HepG2 (cell line): ENCODE data around the gene HLA-DMB. TPM values are rescaled to one million over a fixed set of nuclear protein-coding genes. Genes with fewer than 3 reads are reported as not detected.

Experiments
- BRCA1 ChIP-seq: sonication (generic); formaldehyde crosslinking; IDR thresholded peaks from 2 replicates; pipeline ENCODE4 v1.4.0; 2020; ENCODE audit warnings: missing genetic modification reagents
- CENPT ChIP-seq: sonication (generic); formaldehyde crosslinking; IDR thresholded peaks from 2 replicates; pipeline ENCODE4 v1.8.0; 2022; ENCODE audit warnings: low read depth, mild to moderate bottlenecking, moderate library complexity, missing genetic modification reagents
- FOXJ3 ChIP-seq: sonication (generic); formaldehyde crosslinking; IDR thresholded peaks from 2 replicates; pipeline ENCODE4 v1.4.0; 2020; ENCODE audit warnings: missing genetic modification reagents, mild to moderate bottlenecking, borderline replicate concordance
- MEIS1 ChIP-seq: sonication (generic); formaldehyde crosslinking; IDR thresholded peaks from 2 replicates; pipeline ENCODE4 v1.9.0; 2021; ENCODE audit warnings: mild to moderate bottlenecking, missing genetic modification reagents, moderate library complexity, borderline replicate concordance
- NPAS2 ChIP-seq: sonication (generic); formaldehyde crosslinking; IDR thresholded peaks from 2 replicates; pipeline ENCODE4 v1.8.0; 2022; ENCODE audit warnings: mild to moderate bottlenecking, missing genetic modification reagents, borderline replicate concordance
- NR3C1 ChIP-seq: sonication (generic); formaldehyde crosslinking; IDR thresholded peaks from 2 replicates; pipeline ENCODE4 v1.4.0; 2020; ENCODE audit warnings: missing genetic modification reagents
- SRSF4 ChIP-seq: fragments of 200-400 bp; formaldehyde crosslinking; IDR thresholded peaks from one replicate; pipeline ENCODE4 v1.6.1; 2018; ENCODE audit warnings: mild to moderate bottlenecking, low read depth, low read length, moderate library complexity; ENCODE audit not compliant: poor library complexity, severe bottlenecking
- STAT5B ChIP-seq: sonication (generic); formaldehyde crosslinking; IDR thresholded peaks from 2 replicates; pipeline ENCODE4 v1.4.0; 2020; ENCODE audit warnings: missing genetic modification reagents
- ZBTB43 ChIP-seq: sonication (generic); formaldehyde crosslinking; conservative IDR thresholded peaks from 2 replicates; pipeline ENCODE4 v1.4.0; 2020; ENCODE audit warnings: missing genetic modification reagents
- ZNF142 ChIP-seq: sonication (generic); formaldehyde crosslinking; IDR thresholded peaks from 2 replicates; pipeline ENCODE4 v1.4.0; 2020; ENCODE audit warnings: missing genetic modification reagents
- ZNF260 ChIP-seq: sonication (generic); formaldehyde crosslinking; IDR thresholded peaks from 2 replicates; pipeline ENCODE4 v1.4.0; 2020; ENCODE audit warnings: missing genetic modification reagents, low read depth, mild to moderate bottlenecking, borderline replicate concordance
- ZNF569 ChIP-seq: sonication (generic); formaldehyde crosslinking; IDR thresholded peaks from 2 replicates; pipeline ENCODE4 v1.5.0; 2020; ENCODE audit warnings: mild to moderate bottlenecking, missing genetic modification reagents, moderate library complexity, borderline replicate concordance
- ZNF580 ChIP-seq: IDR thresholded peaks from 2 replicates; pipeline ENCODE4 v1.6.1; 2016; ENCODE audit warnings: low read depth, borderline replicate concordance
- ZNF75D ChIP-seq: sonication (generic); formaldehyde crosslinking; IDR thresholded peaks from 2 replicates; pipeline ENCODE4 v1.8.1; 2023; ENCODE audit warnings: missing genetic modification reagents, mild to moderate bottlenecking, borderline replicate concordance
- ZNF792 ChIP-seq: IDR thresholded peaks from 2 replicates; pipeline ENCODE4 v1.6.1; 2016
- polyA plus RNA-seq, 8 experiments: library from polyadenylated mRNA; depleted of rRNA in 3 of 8; stranded (reverse) in 7 of 8; unstranded in 1 of 8; fragments of >200 nt; fragmentation: Illumina TruSeq in 4 of 8; extraction: Trizol in 4 of 8; gene quantifications; 2 replicates each; pipeline versions ENCODE4 v1.2.1 to v1.2.3, GENCODE V29; 2011 to 2016; ENCODE audit warnings: low read depth in 4 of 8, missing spikeins in 1 of 8, mixed read lengths in 1 of 8; ENCODE audit not compliant: insufficient read depth in 1 of 8
- total RNA-seq, 5 experiments: library from RNA; depleted of rRNA; stranded (reverse); fragments of >200 nt; fragmentation: Illumina TruSeq; extraction: Trizol; gene quantifications; 2 replicates each; pipeline ENCODE4 v1.2.3, GENCODE V29; 2016; ENCODE audit warnings: low read depth in 1 of 5
- TF ChIP-seq, protein P1 (sequence below): sonication (generic); formaldehyde crosslinking; conservative IDR thresholded peaks from 2 replicates; pipeline ENCODE4 v1.5.0; 2020; ENCODE audit warnings: missing genetic modification reagents
- TF ChIP-seq, protein P2 (sequence below): sonication (generic); formaldehyde crosslinking; IDR thresholded peaks from 2 replicates; pipeline ENCODE4 v1.5.0; 2020; ENCODE audit warnings: mild to moderate bottlenecking, missing genetic modification reagents, moderate library complexity

Gene HLA-DMB
- total and polyA plus RNA-seq, 2 of the 13 experiments (the other 11 are each of a cell fraction or from before 2014, with no cell fraction given): not detected

- TF ChIP-seq ZNF142 (CRISPR knock-in tag) (no peak), MEIS1 (CRISPR knock-in tag) (peak; percentile 59; the same call in 1 of the 2 replicates), ZNF260 (CRISPR knock-in tag) (peak; percentile 53; the same call in 1 of the 2 replicates), ZNF569 (CRISPR knock-in tag) (no peak), ZBTB43 (CRISPR knock-in tag) (no peak), STAT5B (CRISPR knock-in tag) (no peak), ZNF792 (0 out of 2 replicates have a peak, but pooled peaks have one; percentile 41), NR3C1 (no peak), FOXJ3 (CRISPR knock-in tag) (0 out of 2 replicates have a peak, but pooled peaks have one; percentile 46), ZNF75D (CRISPR knock-in tag) (no peak), NPAS2 (CRISPR knock-in tag) (peak; percentile 10; the same call in 1 of the 2 replicates), BRCA1 (CRISPR knock-in tag) (no peak; the same call in 1 of the 2 replicates), ZNF580 (CRISPR knock-in tag) (peak; percentile 59), SRSF4 (no peak), CENPT (CRISPR knock-in tag) (no peak)
- TF ChIP-seq, protein P1, sequence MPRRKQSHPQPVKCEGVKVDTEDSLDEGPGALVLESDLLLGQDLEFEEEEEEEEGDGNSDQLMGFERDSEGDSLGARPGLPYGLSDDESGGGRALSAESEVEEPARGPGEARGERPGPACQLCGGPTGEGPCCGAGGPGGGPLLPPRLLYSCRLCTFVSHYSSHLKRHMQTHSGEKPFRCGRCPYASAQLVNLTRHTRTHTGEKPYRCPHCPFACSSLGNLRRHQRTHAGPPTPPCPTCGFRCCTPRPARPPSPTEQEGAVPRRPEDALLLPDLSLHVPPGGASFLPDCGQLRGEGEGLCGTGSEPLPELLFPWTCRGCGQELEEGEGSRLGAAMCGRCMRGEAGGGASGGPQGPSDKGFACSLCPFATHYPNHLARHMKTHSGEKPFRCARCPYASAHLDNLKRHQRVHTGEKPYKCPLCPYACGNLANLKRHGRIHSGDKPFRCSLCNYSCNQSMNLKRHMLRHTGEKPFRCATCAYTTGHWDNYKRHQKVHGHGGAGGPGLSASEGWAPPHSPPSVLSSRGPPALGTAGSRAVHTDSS (CRISPR knock-in tag): 0 out of 2 replicates have a peak, but pooled peaks have one; percentile 37
- TF ChIP-seq, protein P2, sequence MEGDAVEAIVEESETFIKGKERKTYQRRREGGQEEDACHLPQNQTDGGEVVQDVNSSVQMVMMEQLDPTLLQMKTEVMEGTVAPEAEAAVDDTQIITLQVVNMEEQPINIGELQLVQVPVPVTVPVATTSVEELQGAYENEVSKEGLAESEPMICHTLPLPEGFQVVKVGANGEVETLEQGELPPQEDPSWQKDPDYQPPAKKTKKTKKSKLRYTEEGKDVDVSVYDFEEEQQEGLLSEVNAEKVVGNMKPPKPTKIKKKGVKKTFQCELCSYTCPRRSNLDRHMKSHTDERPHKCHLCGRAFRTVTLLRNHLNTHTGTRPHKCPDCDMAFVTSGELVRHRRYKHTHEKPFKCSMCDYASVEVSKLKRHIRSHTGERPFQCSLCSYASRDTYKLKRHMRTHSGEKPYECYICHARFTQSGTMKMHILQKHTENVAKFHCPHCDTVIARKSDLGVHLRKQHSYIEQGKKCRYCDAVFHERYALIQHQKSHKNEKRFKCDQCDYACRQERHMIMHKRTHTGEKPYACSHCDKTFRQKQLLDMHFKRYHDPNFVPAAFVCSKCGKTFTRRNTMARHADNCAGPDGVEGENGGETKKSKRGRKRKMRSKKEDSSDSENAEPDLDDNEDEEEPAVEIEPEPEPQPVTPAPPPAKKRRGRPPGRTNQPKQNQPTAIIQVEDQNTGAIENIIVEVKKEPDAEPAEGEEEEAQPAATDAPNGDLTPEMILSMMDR (CRISPR knock-in tag): peak; percentile 39
Observed at GRCh38 chr6:32894085-32895005, 46.5 kb downstream of the HLA-DMB start (continued).
